Right lobe of liver (tissue), 4 donors: ENCODE measurements around the gene BCR.

Experiments used
- CTCF ChIP-seq, 4 donors: fragments of 200-600 bp in 3 of 4; fragments of 450-650 bp in 1 of 4; IDR thresholded peaks; one replicate each; pipeline versions ENCODE4 v1.5.1 to v1.8.0; 2016 to 2022; ENCODE audit warnings: antibody characterized with exemption in 4 of 4, mild to moderate bottlenecking in 2 of 4
- POLR2A ChIP-seq: fragments of 450-650 bp; IDR thresholded peaks from one replicate; pipeline ENCODE4 v1.6.1; 2017; ENCODE audit warnings: antibody characterized with exemption, mild to moderate bottlenecking
- donor health status: DM: no; HTN: no; CAD: no.
- donor health status: DM: no; HTN: no; CAD: no.
- donor health status: DM: no; HTN: yes; CAD: no.

GRCh38 chr22:23229646-23230045 lies 49.3 kb downstream of the BCR start:
- TF ChIP-seq CTCF (IDR thresholded peaks at IDR 0.05) = no peak
- TF ChIP-seq POLR2A = no peak
